HG03460 (cell line): ENCODE results near the gene HIVEP1.

Source experiments
- ATAC-seq: cut with Tn5 transposase; IDR thresholded peaks from one replicate; pipeline ENCODE4 v1.9.1; 2021; ENCODE audit not compliant: unreplicated experiment

Gene HIVEP1

GRCh38 chr6:12017263-12017662 lies 5.2 kb downstream of the HIVEP1 start:
- no peak for ATAC-seq

- no peak for ATAC-seq
These were observed 5.8 kb downstream of the HIVEP1 start for GRCh38 chr6:12017876-12018401.

- ATAC-seq: no peak
These were observed 8.2 kb downstream of the HIVEP1 start for GRCh38 chr6:12020187-12020791.

- ATAC-seq: no peak
These were observed 10.4 kb downstream of the HIVEP1 start for GRCh38 chr6:12022481-12022880.

- ATAC-seq: no peak
These were observed 10.9 kb downstream of the HIVEP1 start for GRCh38 chr6:12022953-12023388.

- ATAC-seq: no peak
These were observed 12.1 kb downstream of the HIVEP1 start for GRCh38 chr6:12024216-12024615.

GRCh38 chr6:12024699-12025434 lies 12.8 kb downstream of the HIVEP1 start:
- no peak for ATAC-seq

GRCh38 chr6:12026120-12026519 lies 14.0 kb downstream of the HIVEP1 start:
- no peak for ATAC-seq

GRCh38 chr6:12026833-12027232 lies 14.7 kb downstream of the HIVEP1 start:
- no peak for ATAC-seq

GRCh38 chr6:12028213-12028612 lies 16.1 kb downstream of the HIVEP1 start:
- ATAC-seq: no peak

- ATAC-seq: no peak
These were observed 18.0 kb downstream of the HIVEP1 start for GRCh38 chr6:12029979-12030737.

GRCh38 chr6:12030993-12031550 lies 19.0 kb downstream of the HIVEP1 start:
- no peak for ATAC-seq

GRCh38 chr6:12032783-12033573 lies 20.9 kb downstream of the HIVEP1 start:
- ATAC-seq: no peak

GRCh38 chr6:12033770-12034169 lies 21.7 kb downstream of the HIVEP1 start:
- no peak for ATAC-seq

GRCh38 chr6:12034349-12034748 lies 22.2 kb downstream of the HIVEP1 start:
- no peak for ATAC-seq

GRCh38 chr6:12034837-12035236 lies 22.7 kb downstream of the HIVEP1 start:
- no peak for ATAC-seq

GRCh38 chr6:12036766-12037165 lies 24.7 kb downstream of the HIVEP1 start:
- no peak for ATAC-seq

- no peak for ATAC-seq
These were observed 25.7 kb downstream of the HIVEP1 start for GRCh38 chr6:12037798-12038197.

GRCh38 chr6:12039540-12040459 lies 27.7 kb downstream of the HIVEP1 start:
- no peak for ATAC-seq

GRCh38 chr6:12047304-12047703 lies 35.2 kb downstream of the HIVEP1 start:
- no peak for ATAC-seq
